Measurements from ENCODE around the gene TCTN3. TPM values are rescaled to one million over a fixed set of nuclear protein-coding genes. Genes with fewer than 3 reads are reported as not detected.
A peak's percentile ranks its signal among the peaks of the same experiment; 100 is the strongest.

Gene TCTN3, protein sequence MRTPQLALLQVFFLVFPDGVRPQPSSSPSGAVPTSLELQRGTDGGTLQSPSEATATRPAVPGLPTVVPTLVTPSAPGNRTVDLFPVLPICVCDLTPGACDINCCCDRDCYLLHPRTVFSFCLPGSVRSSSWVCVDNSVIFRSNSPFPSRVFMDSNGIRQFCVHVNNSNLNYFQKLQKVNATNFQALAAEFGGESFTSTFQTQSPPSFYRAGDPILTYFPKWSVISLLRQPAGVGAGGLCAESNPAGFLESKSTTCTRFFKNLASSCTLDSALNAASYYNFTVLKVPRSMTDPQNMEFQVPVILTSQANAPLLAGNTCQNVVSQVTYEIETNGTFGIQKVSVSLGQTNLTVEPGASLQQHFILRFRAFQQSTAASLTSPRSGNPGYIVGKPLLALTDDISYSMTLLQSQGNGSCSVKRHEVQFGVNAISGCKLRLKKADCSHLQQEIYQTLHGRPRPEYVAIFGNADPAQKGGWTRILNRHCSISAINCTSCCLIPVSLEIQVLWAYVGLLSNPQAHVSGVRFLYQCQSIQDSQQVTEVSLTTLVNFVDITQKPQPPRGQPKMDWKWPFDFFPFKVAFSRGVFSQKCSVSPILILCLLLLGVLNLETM
- 41.7 TPM for total RNA-seq (2021; ENCODE audit: unreplicated experiment)
- 25.6 and 31.9 TPM in 2 replicates for polyA plus RNA-seq (2012)
- percentile 86 among the genes with signal in this experiment for Bru-seq, nascent RNA
- BruChase-seq, experiment 1, labeled RNA remaining after a 6-hour chase = percentile 82 among the genes with signal in this experiment
- percentile 81 among the genes with signal in this experiment for BruChase-seq, experiment 2, labeled RNA remaining after a 2-hour chase
- long read RNA-seq, transcript TCTN3-207 (14 exons, 2,739 nt) = major isoform, 27 of 42 reads
- long read RNA-seq, partial matches to known transcripts = 4 of 42 reads
- long read RNA-seq, other reads (novel, unspliced or antisense) = 10 of 42 reads

GRCh38 chr10:95693668-95694534, at the start of gene TCTN3:
Gene TCTN3 (minus strand): TSS chr10:95693927. CDS start chr10:95693899, 28 bp downstream.
- POLR2A ChIA-PET = interaction anchor here (0.6 to 2.1 kb wide), 7 partner anchors 8 to 1771 kb away, joined by 3 to 7 read pairs (median 3); partner anchors contain the start of gene CC2D2B
- peak within 1 kb of the TSS; percentile 64 for H3K27ac ChIP-seq (ENCODE audit: low read depth, low read length)
- TF ChIP-seq CEBPB (IDR thresholded peaks at IDR 0.05; ENCODE audit: low read depth) = no peak
- no peak for TF ChIP-seq FOSL1 (IDR thresholded peaks at IDR 0.05; ENCODE audit: low read depth)
- TF ChIP-seq SIN3A (IDR thresholded peaks at IDR 0.05; ENCODE audit: low read depth) = peak; percentile 37; the same call in 1 of the 2 replicates
- TF ChIP-seq ELF1 (IDR thresholded peaks at IDR 0.05; ENCODE audit: borderline replicate concordance, low read depth) = no peak; the same call in 1 of the 2 replicates
- peak; percentile 59 for TF ChIP-seq POLR2A (IDR thresholded peaks at IDR 0.05; ENCODE audit: borderline replicate concordance, extremely low read depth, insufficient read depth, insufficient read length)
- TF ChIP-seq EZH2 (IDR thresholded peaks at IDR 0.05) = no peak
- TF ChIP-seq ZNF274 (IDR thresholded peaks at IDR 0.05; ENCODE audit: low read depth, low read length) = no peak
- TF ChIP-seq, protein P1, sequence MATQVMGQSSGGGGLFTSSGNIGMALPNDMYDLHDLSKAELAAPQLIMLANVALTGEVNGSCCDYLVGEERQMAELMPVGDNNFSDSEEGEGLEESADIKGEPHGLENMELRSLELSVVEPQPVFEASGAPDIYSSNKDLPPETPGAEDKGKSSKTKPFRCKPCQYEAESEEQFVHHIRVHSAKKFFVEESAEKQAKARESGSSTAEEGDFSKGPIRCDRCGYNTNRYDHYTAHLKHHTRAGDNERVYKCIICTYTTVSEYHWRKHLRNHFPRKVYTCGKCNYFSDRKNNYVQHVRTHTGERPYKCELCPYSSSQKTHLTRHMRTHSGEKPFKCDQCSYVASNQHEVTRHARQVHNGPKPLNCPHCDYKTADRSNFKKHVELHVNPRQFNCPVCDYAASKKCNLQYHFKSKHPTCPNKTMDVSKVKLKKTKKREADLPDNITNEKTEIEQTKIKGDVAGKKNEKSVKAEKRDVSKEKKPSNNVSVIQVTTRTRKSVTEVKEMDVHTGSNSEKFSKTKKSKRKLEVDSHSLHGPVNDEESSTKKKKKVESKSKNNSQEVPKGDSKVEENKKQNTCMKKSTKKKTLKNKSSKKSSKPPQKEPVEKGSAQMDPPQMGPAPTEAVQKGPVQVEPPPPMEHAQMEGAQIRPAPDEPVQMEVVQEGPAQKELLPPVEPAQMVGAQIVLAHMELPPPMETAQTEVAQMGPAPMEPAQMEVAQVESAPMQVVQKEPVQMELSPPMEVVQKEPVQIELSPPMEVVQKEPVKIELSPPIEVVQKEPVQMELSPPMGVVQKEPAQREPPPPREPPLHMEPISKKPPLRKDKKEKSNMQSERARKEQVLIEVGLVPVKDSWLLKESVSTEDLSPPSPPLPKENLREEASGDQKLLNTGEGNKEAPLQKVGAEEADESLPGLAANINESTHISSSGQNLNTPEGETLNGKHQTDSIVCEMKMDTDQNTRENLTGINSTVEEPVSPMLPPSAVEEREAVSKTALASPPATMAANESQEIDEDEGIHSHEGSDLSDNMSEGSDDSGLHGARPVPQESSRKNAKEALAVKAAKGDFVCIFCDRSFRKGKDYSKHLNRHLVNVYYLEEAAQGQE (IDR thresholded peaks at IDR 0.05; ENCODE audit: low read depth) = no peak
- TF ChIP-seq, protein P2, sequence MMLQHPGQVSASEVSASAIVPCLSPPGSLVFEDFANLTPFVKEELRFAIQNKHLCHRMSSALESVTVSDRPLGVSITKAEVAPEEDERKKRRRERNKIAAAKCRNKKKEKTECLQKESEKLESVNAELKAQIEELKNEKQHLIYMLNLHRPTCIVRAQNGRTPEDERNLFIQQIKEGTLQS (IDR thresholded peaks at IDR 0.05) = no peak
- no peak for TF ChIP-seq JUND (IDR thresholded peaks at IDR 0.05)
- peak; percentile 98 for TF ChIP-seq EGR1 (IDR thresholded peaks at IDR 0.05; ENCODE audit: low read depth)
- TF ChIP-seq POLR2AphosphoS5 (IDR thresholded peaks at IDR 0.05; ENCODE audit: low read depth, low read length) = peak; percentile 96
- TF ChIP-seq ZFX (IDR thresholded peaks at IDR 0.05) = peak; percentile 90
- TF ChIP-seq TCF7L2 (IDR thresholded peaks at IDR 0.05; ENCODE audit: borderline replicate concordance, extremely low read depth, insufficient read depth, insufficient read length) = no peak
- peak; percentile 49 for TF ChIP-seq YY1 (IDR thresholded peaks at IDR 0.05; ENCODE audit: extremely low read depth, insufficient replicate concordance, low read depth, low read length)
- peak; percentile 76; the same call in 1 of the 2 replicates for TF ChIP-seq MAX (IDR thresholded peaks at IDR 0.05)
- peak; percentile 98 for TF ChIP-seq RAD21 (IDR thresholded peaks at IDR 0.05; ENCODE audit: low read depth)

More at GRCh38 chr10:95693668-95694534, at the start of gene TCTN3:
- DNase-seq (ENCODE audit: low read depth, low spot score) = peak; percentile 99
- Histone ChIP-seq H3K9me3 (ENCODE audit: control insufficient read depth in 1 of 2, insufficient read depth in 1 of 2, low read depth in 1 of 2, low read length in 2 of 2) (no peaks in the 10 kb centered on the region), H3K4me1 (ENCODE audit: control insufficient read depth in 1 of 2, insufficient read depth in 2 of 2, low read length in 2 of 2) (peaks cover 5 to 12% of the 10 kb centered on the region in 2 experiments; a peak in 2 of 4 replicates), H3K9me2 (ENCODE audit: insufficient read depth) (no peaks in the 10 kb centered on the region), H3K79me2 (ENCODE audit: insufficient read depth, low read length) (peaks cover 39% of the 10 kb centered on the region), H3K27me3 (ENCODE audit: insufficient read depth, low read length) (no peaks in the 10 kb centered on the region), H3K4me3 (replicated peaks in 1 of 2; ENCODE audit: low read depth in 1 of 2, low read length in 2 of 2) (peak within 1 kb of the TSS; percentile 89 to 94), H4K20me1 (ENCODE audit: insufficient read depth) (no peaks in the 10 kb centered on the region), H3K4me2 (ENCODE audit: low read length) (peak within 1 kb of the TSS; percentile 80), H3K36me3 (ENCODE audit: control insufficient read depth in 1 of 2, insufficient read depth in 2 of 2, low read length in 2 of 2) (peaks cover 19 to 22% of the 10 kb centered on the region in 2 experiments; a peak in 3 of 4 replicates), H3K9ac (ENCODE audit: low read length) (peak within 1 kb of the TSS; percentile 93), H2AFZ (ENCODE audit: low read depth, low read length, poor library complexity, severe bottlenecking) (peak within 1 kb of the TSS; percentile 81)
- ATAC-seq = peak; percentile 96
- RAD21 ChIA-PET (ENCODE audit: low non-redundant PET in 1 of 2, low total read pairs in 2 of 2, uncharacterized antibody in 2 of 2, unreplicated experiment in 2 of 2) = interaction anchor here (0.5 to 2.0 kb wide), 6 partner anchors 148 to 1991 kb away, joined by 3 to 8 read pairs (median 6); partner anchors contain the start of genes CC2D2B (in 1 of the 2) and FRA10AC1 (in 1 of the 2)
- intact Hi-C loops (cut with micrococcal nuclease) = loop anchor here (1.0 kb wide), 3 partner anchors 148 to 213 kb away; partner anchors contain the start of gene CC2D2B
- CTCF ChIA-PET = interaction anchor here (0.6 to 3.6 kb wide), 52 partner anchors 10 to 1311 kb away, joined by 3 to 105 read pairs (median 4); partner anchors contain the start of genes CC2D2B and ENTPD1
- no TSS peak for BruUV-seq (replicated peaks)
